PC-3 (cell line): ENCODE data around the gene HIGD1B. TPM values are rescaled to one million over a fixed set of nuclear protein-coding genes. Genes with fewer than 3 reads are reported as not detected.

Experiments
- ATAC-seq: fragments of 200-7000 bp; cut with Tn5 transposase; 2 replicates; pipeline ENCODE4 v1.9.1; 2020; ENCODE audit warnings: mild to moderate bottlenecking, moderate library complexity
- BruUV-seq: library from RNA; stranded (reverse); fragments of 400-500 nt; replicated peaks from 2 replicates; lab custom pipeline; 2021; lab: Mats Ljungman, UMichigan
- CTCF ChIA-PET: fragments of 300-600 bp; sonication (Branson Sonifier 250); formaldehyde crosslinking; loops from one replicate; lab custom pipeline; 2022; ENCODE audit warnings: antibody characterized with exemption; lab: Charles Lee
- POLR2A ChIA-PET: fragments of 300-600 bp; sonication (Branson Sonifier 250); formaldehyde crosslinking; loops from one replicate; lab custom pipeline; 2022; ENCODE audit warnings: antibody characterized with exemption; ENCODE audit not compliant: unreplicated experiment; lab: Charles Lee
- DNase-seq: peaks from one replicate; pipeline ENCODE4 v3.0.0-alpha.2; 2015
- H2AFZ ChIP-seq: fragments of 300-600 bp; sonication (generic); 2 replicates; pipeline ENCODE4 v1.6.0; 2016; ENCODE audit warnings: antibody characterized with exemption, low read length
- H3F3A ChIP-seq: fragments of 300-600 bp; sonication (generic); one replicate; pipeline ENCODE4 v1.6.0; 2017; ENCODE audit warnings: antibody characterized with exemption, low read length, control low read depth, mild to moderate bottlenecking; ENCODE audit not compliant: unreplicated experiment
- H3K27ac ChIP-seq: fragments of 300-600 bp; sonication (generic); 2 replicates; pipeline ENCODE4 v1.5.1; 2016; ENCODE audit warnings: mild to moderate bottlenecking, low read length
- H3K27me3 ChIP-seq: fragments of 300-600 bp; sonication (generic); 2 replicates; pipeline ENCODE4 v1.6.1; 2016; ENCODE audit warnings: low read length, mixed read lengths
- H3K36me3 ChIP-seq: fragments of 300-600 bp; sonication (generic); 2 replicates; pipeline ENCODE4 v1.6.1; 2016; ENCODE audit warnings: low read depth, mixed run types, low read length, mixed read lengths
- H3K4me1 ChIP-seq: fragments of 300-600 bp; sonication (generic); 2 replicates; pipeline ENCODE4 v1.5.1; 2016; ENCODE audit warnings: low read length; ENCODE audit not compliant: insufficient read depth
- H3K4me2 ChIP-seq: fragments of 300-600 bp; sonication (generic); 2 replicates; pipeline ENCODE4 v1.6.0; 2016; ENCODE audit warnings: low read length
- H3K4me3 ChIP-seq: fragments of 300-600 bp; sonication (generic); 2 replicates; pipeline ENCODE4 v1.5.1; 2016; ENCODE audit warnings: mild to moderate bottlenecking, low read length, mixed read lengths
- H3K79me2 ChIP-seq: fragments of 300-600 bp; sonication (generic); 2 replicates; pipeline ENCODE4 v1.6.1; 2017; ENCODE audit warnings: low read length, mixed read lengths
- H3K9ac ChIP-seq: fragments of 300-600 bp; sonication (generic); 2 replicates; pipeline ENCODE4 v1.6.0; 2016; ENCODE audit warnings: mild to moderate bottlenecking, low read length
- H3K9me2 ChIP-seq: fragments of 300-600 bp; sonication (generic); replicated peaks from 2 replicates; pipeline ENCODE4 v1.6.1; 2016; ENCODE audit warnings: mixed run types, low read length, mixed read lengths
- H3K9me3 ChIP-seq: fragments of 300-600 bp; sonication (generic); 2 replicates; pipeline ENCODE4 v1.6.1; 2016; ENCODE audit warnings: low read length, mixed read lengths
- H4K20me1 ChIP-seq: fragments of 300-600 bp; sonication (generic); 2 replicates; pipeline ENCODE4 v1.6.1; 2016; ENCODE audit warnings: low read length, mixed read lengths
- EZH2 ChIP-seq: fragments of 300-600 bp; sonication (generic); IDR thresholded peaks from one replicate; pipeline ENCODE4 v1.6.1; 2017; ENCODE audit warnings: antibody characterized with exemption, mild to moderate bottlenecking, low read length; ENCODE audit not compliant: unreplicated experiment
- EZH2phosphoT487 ChIP-seq: fragments of 300-600 bp; sonication (generic); IDR thresholded peaks from 2 replicates; pipeline ENCODE4 v1.6.1; 2018; ENCODE audit warnings: mild to moderate bottlenecking, antibody characterized with exemption, low read length, borderline replicate concordance
- intact Hi-C: fragments of 100-400 bp; cut with micrococcal nuclease; formaldehyde crosslinking; loops from 2 replicates; pipeline ENCODE4 v1.9.0; 2023
- total RNA-seq: library from RNA; depleted of rRNA; stranded (reverse); fragments of >200 nt; gene quantifications from 2 replicates; pipeline ENCODE4 v1.2.3, GENCODE V29; 2014
- TF ChIP-seq, protein P1 (sequence below): fragments of 300-600 bp; sonication (generic); conservative IDR thresholded peaks from 2 replicates; pipeline ENCODE4 v1.5.1; 2017; ENCODE audit warnings: antibody characterized with exemption, low read depth, mild to moderate bottlenecking, low read length

Gene HIGD1B
- total RNA-seq, 1 experiment from 2014 or later: not detected

DNA sequence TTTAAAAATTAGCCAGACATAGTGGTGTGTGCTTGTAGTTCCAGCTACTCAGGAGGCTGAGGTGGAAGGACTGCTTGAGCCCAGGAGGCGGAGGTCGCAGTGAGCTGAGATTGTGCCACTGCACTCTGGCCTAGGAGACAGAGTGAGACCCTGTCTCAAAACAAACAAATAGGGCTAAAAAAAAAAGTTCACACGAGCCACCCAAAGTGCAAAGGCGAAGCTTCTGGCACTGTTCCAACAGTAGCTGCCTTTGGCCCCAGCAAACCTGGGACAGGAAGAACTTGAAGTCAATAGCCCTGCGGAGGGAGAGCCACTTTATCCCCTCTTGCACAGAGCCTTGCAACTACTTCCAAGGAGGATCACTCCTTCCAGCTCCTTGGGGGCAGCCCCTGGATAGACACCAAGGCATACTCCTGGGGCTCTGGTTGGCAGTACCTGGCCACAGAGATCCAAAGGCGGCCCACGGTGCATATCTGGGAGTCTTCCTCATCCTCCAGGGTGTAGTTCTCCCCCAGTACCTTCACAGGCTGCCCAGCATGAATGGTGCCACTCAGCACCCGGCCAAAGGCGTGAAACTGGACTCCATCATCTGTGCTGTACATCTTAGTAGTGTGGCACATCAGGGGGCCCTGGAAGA, 14.7 kb downstream of the HIGD1B start:
- Histone ChIP-seq H3K36me3 (peaks cover 80% of the 10 kb centered on the region), H3K9me3 (no peaks in the 10 kb centered on the region), H3K9me2 (no peaks in the 10 kb centered on the region), H4K20me1 (no peaks in the 10 kb centered on the region), H3F3A (no peaks in the 10 kb centered on the region), H3K27me3 (no peaks in the 10 kb centered on the region), H3K4me2 (no peak overlapping the region), H3K4me1 (no peaks in the 10 kb centered on the region), H3K79me2 (no peaks in the 10 kb centered on the region), H3K4me3 (no peak overlapping the region), H3K27ac (no peak overlapping the region), H2AFZ (no peak overlapping the region), H3K9ac (no peak overlapping the region)
- TF ChIP-seq, protein P1, sequence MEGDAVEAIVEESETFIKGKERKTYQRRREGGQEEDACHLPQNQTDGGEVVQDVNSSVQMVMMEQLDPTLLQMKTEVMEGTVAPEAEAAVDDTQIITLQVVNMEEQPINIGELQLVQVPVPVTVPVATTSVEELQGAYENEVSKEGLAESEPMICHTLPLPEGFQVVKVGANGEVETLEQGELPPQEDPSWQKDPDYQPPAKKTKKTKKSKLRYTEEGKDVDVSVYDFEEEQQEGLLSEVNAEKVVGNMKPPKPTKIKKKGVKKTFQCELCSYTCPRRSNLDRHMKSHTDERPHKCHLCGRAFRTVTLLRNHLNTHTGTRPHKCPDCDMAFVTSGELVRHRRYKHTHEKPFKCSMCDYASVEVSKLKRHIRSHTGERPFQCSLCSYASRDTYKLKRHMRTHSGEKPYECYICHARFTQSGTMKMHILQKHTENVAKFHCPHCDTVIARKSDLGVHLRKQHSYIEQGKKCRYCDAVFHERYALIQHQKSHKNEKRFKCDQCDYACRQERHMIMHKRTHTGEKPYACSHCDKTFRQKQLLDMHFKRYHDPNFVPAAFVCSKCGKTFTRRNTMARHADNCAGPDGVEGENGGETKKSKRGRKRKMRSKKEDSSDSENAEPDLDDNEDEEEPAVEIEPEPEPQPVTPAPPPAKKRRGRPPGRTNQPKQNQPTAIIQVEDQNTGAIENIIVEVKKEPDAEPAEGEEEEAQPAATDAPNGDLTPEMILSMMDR: no peak
- no peak for TF ChIP-seq EZH2phosphoT487
- TF ChIP-seq EZH2: no peak
- intact Hi-C loops: no loop called here
- POLR2A ChIA-PET: no interaction called here
- ATAC-seq (no peak), DNase-seq (no peak)
- no TSS peak for BruUV-seq
- CTCF ChIA-PET: no interaction called here

- CTCF ChIA-PET: interaction anchor here (0.5 kb wide), 1 partner anchor 86 kb away, joined by 4 read pairs; no protein-coding TSS in a partner anchor
- no peaks in the 10 kb centered on the region for H3K27me3 ChIP-seq
- intact Hi-C loops: no loop called here
- H3K4me3 ChIP-seq: no peak overlapping the region
- POLR2A ChIA-PET: no interaction called here
- peaks cover 81% of the 10 kb centered on the region for H3K36me3 ChIP-seq
- no peak overlapping the region for H3K27ac ChIP-seq
- DNase-seq: no peak
- H3K9ac ChIP-seq: no peak overlapping the region
- H3K79me2 ChIP-seq: no peaks in the 10 kb centered on the region
- H3K4me2 ChIP-seq: no peak overlapping the region
- no peak overlapping the region for H2AFZ ChIP-seq
- H3K9me2 ChIP-seq: no peaks in the 10 kb centered on the region
- H3F3A ChIP-seq: no peaks in the 10 kb centered on the region
- no peaks in the 10 kb centered on the region for H3K4me1 ChIP-seq
- H3K9me3 ChIP-seq: no peaks in the 10 kb centered on the region
- BruUV-seq: no TSS peak
- no peaks in the 10 kb centered on the region for H4K20me1 ChIP-seq
- ATAC-seq: no peak
- TF ChIP-seq, protein P1: no peak
- TF ChIP-seq EZH2 (no peak), EZH2phosphoT487 (no peak)
Measured at GRCh38 chr17:44863061-44863918, 15.6 kb downstream of the HIGD1B start.

DNA sequence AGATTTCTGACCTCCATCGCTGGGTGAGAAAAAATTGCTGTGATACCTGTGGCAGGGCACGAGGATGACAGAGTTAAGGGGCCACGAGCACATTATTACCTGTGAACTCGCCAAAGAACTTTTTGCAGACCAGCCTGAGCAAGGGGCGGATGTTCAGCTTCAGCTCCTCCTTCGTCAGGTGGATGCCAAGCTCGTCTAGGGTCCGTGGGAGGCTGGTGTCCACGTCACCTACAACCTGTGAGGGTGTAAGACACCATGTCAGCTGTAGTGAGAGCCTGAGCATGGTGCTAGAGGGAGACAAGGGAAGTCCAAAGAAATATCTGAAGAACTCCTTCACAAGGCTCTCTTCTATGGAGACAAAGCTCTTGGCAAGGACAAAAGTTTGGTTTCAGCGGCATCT, 17.1 kb downstream of the HIGD1B start:
- no peaks in the 10 kb centered on the region for H3K79me2 ChIP-seq
- H2AFZ ChIP-seq: no peak overlapping the region
- H3K27me3 ChIP-seq: no peaks in the 10 kb centered on the region
- no peaks in the 10 kb centered on the region for H3K9me3 ChIP-seq
- intact Hi-C loops: loop anchor here (1.0 to 5.0 kb wide), 3 partner anchors 38 to 90 kb away; no protein-coding TSS in a partner anchor
- TF ChIP-seq EZH2: no peak
- TF ChIP-seq, protein P1: no peak
- TF ChIP-seq EZH2phosphoT487: no peak
- H3K9me2 ChIP-seq: no peaks in the 10 kb centered on the region
- BruUV-seq: no TSS peak
- no peak overlapping the region for H3K27ac ChIP-seq
- no peaks in the 10 kb centered on the region for H3K4me1 ChIP-seq
- CTCF ChIA-PET: interaction anchor here (1.4 kb wide), 1 partner anchor 85 kb away, joined by 4 read pairs; no protein-coding TSS in a partner anchor
- H4K20me1 ChIP-seq: no peaks in the 10 kb centered on the region
- no peak overlapping the region for H3K4me3 ChIP-seq
- no peak overlapping the region for H3K9ac ChIP-seq
- no peaks in the 10 kb centered on the region for H3F3A ChIP-seq
- ATAC-seq (no peak), DNase-seq (no peak)
- H3K4me2 ChIP-seq: no peak overlapping the region
- POLR2A ChIA-PET: no interaction called here
- peaks cover 80% of the 10 kb centered on the region for H3K36me3 ChIP-seq
